H9 (cell line): ENCODE data around the gene AKR7A2. TPM values are rescaled to one million over a fixed set of nuclear protein-coding genes. Genes with fewer than 3 reads are reported as not detected.

Source experiments
- DNase-seq: peaks from one replicate; pipeline ENCODE4 v3.0.0-alpha.2; 2017
- H2AFZ ChIP-seq: one replicate; pipeline ENCODE4 v1.6.1; 2013; ENCODE audit warnings: mild to moderate bottlenecking, low read length, control low read depth, moderate library complexity
- H2AK5ac ChIP-seq: 2 replicates; pipeline ENCODE4 v1.6.1; 2013; ENCODE audit warnings: low read length, control low read depth, mixed read lengths; ENCODE audit not compliant: insufficient read length
- H2BK120ac ChIP-seq: one replicate; pipeline ENCODE4 v1.6.1; 2013; ENCODE audit warnings: low read depth, mild to moderate bottlenecking, low read length, control low read depth, inconsistent platforms; ENCODE audit not compliant: poor library complexity, severe bottlenecking
- H2BK12ac ChIP-seq: 2 replicates; pipeline ENCODE4 v1.6.1; 2013; ENCODE audit warnings: low read length, control low read depth, mixed read lengths, low read depth; ENCODE audit not compliant: insufficient read length
- H2BK15ac ChIP-seq: 2 replicates; pipeline ENCODE4 v1.6.1; 2013; ENCODE audit warnings: low read depth, low read length, control low read depth
- H2BK20ac ChIP-seq: one replicate; pipeline ENCODE4 v1.6.1; 2013; ENCODE audit warnings: low read depth, mild to moderate bottlenecking, low read length, control low read depth, inconsistent platforms; ENCODE audit not compliant: poor library complexity, severe bottlenecking
- H2BK5ac ChIP-seq: 2 replicates; pipeline ENCODE4 v1.6.1; 2013; ENCODE audit warnings: low read length, control low read depth, mixed read lengths; ENCODE audit not compliant: insufficient read length
- H3K14ac ChIP-seq: 2 replicates; pipeline ENCODE4 v1.6.1; 2013; ENCODE audit warnings: low read length, control low read depth; ENCODE audit not compliant: insufficient read depth
- H3K18ac ChIP-seq: 2 replicates; pipeline ENCODE4 v1.6.1; 2013; ENCODE audit warnings: low read depth, mild to moderate bottlenecking, mixed read lengths, low read length, control low read depth; ENCODE audit not compliant: insufficient read length
- H3K23ac ChIP-seq: 2 replicates; pipeline ENCODE4 v1.6.1; 2013; ENCODE audit warnings: low read length, control low read depth, mixed read lengths, low read depth; ENCODE audit not compliant: insufficient read length
- H3K23me2 ChIP-seq: 2 replicates; pipeline ENCODE4 v1.6.1; 2013; ENCODE audit warnings: low read depth, mild to moderate bottlenecking, mixed read lengths, low read length, control low read depth; ENCODE audit not compliant: insufficient read length, poor library complexity, severe bottlenecking
- H3K27ac ChIP-seq: 2 replicates; pipeline ENCODE4 v1.5.1; 2013; ENCODE audit warnings: low read length, control low read depth, mixed read lengths, low read depth; ENCODE audit not compliant: insufficient read length
- H3K27me3 ChIP-seq: 2 replicates; pipeline ENCODE4 v1.6.1; 2013; ENCODE audit warnings: low read length, control low read depth, inconsistent platforms; ENCODE audit not compliant: insufficient read depth
- H3K4ac ChIP-seq: 2 replicates; pipeline ENCODE4 v1.6.1; 2013; ENCODE audit warnings: low read depth, mild to moderate bottlenecking, control low read depth, inconsistent platforms, low read length, moderate library complexity
- H3K4me1 ChIP-seq: 2 replicates; pipeline ENCODE4 v1.6.1; 2013; ENCODE audit warnings: low read length, control low read depth, inconsistent platforms; ENCODE audit not compliant: insufficient read depth
- H3K4me2 ChIP-seq: 2 replicates; pipeline ENCODE4 v1.6.1; 2013; ENCODE audit warnings: low read length, control low read depth, mixed read lengths; ENCODE audit not compliant: insufficient read length, insufficient read depth
- H3K56ac ChIP-seq: 2 replicates; pipeline ENCODE4 v1.6.1; 2013; ENCODE audit warnings: low read depth, mild to moderate bottlenecking, mixed read lengths, low read length, control low read depth; ENCODE audit not compliant: insufficient read length
- H3K79me1 ChIP-seq: 2 replicates; pipeline ENCODE4 v1.6.1; 2013; ENCODE audit warnings: low read depth, mild to moderate bottlenecking, moderate library complexity, low read length, control low read depth, inconsistent platforms; ENCODE audit not compliant: insufficient read depth, poor library complexity, severe bottlenecking
- H3K79me2 ChIP-seq: 2 replicates; pipeline ENCODE4 v1.6.1; 2013; ENCODE audit warnings: low read length, control low read depth, inconsistent platforms; ENCODE audit not compliant: insufficient read depth
- H3K9ac ChIP-seq: 2 replicates; pipeline ENCODE4 v1.6.1; 2013; ENCODE audit warnings: low read length, control low read depth, mixed read lengths; ENCODE audit not compliant: insufficient read length; ENCODE audit errors: extremely low read depth
- H3K9me3 ChIP-seq: one replicate; pipeline ENCODE4 v1.6.1; 2013; ENCODE audit warnings: low read depth, low read length, inconsistent platforms; ENCODE audit not compliant: control insufficient read depth
- H3T11ph ChIP-seq: one replicate; pipeline ENCODE4 v1.6.1; 2013; ENCODE audit warnings: mild to moderate bottlenecking, low read length, control low read depth, inconsistent platforms
- H4K20me1 ChIP-seq: one replicate; pipeline ENCODE4 v1.6.1; 2013; ENCODE audit not compliant: control insufficient read depth, insufficient read length, insufficient read depth
- H4K5ac ChIP-seq: 2 replicates; pipeline ENCODE4 v1.6.1; 2013; ENCODE audit warnings: low read depth, mild to moderate bottlenecking, mixed read lengths, low read length, control low read depth; ENCODE audit not compliant: insufficient read length
- H4K8ac ChIP-seq: replicated peaks from 2 replicates; pipeline ENCODE4 v1.6.1; 2013; ENCODE audit warnings: low read length, control low read depth, mixed read lengths, low read depth; ENCODE audit not compliant: insufficient read length
- H4K91ac ChIP-seq: 2 replicates; pipeline ENCODE4 v1.6.1; 2013; ENCODE audit warnings: low read depth, mild to moderate bottlenecking, moderate library complexity, mixed read lengths, low read length, control low read depth; ENCODE audit not compliant: insufficient read length
- H3K27ac Mint-ChIP-seq, 3 experiments: 2 replicates in 2 of 3; 3 replicates in 1 of 3; pipeline ENCODE4 v1.8.0; 2020 to 2021; ENCODE audit warnings: mixed read lengths in 3 of 3, mild to moderate bottlenecking in 1 of 3, moderate library complexity in 1 of 3
- H3K27me3 Mint-ChIP-seq: 2 replicates; pipeline ENCODE4 v1.8.0; 2021; ENCODE audit warnings: low read depth, mild to moderate bottlenecking, moderate library complexity, mixed read lengths
- H3K36me3 Mint-ChIP-seq, 3 experiments: 2 replicates in 2 of 3; 3 replicates in 1 of 3; pipeline ENCODE4 v1.8.0; 2020 to 2021; ENCODE audit warnings: low read depth in 3 of 3, mixed read lengths in 3 of 3; ENCODE audit not compliant: insufficient read depth in 1 of 3
- H3K4me1 Mint-ChIP-seq, 2 experiments: 2 replicates each; pipeline ENCODE4 v1.8.0; 2020; ENCODE audit warnings: mixed read lengths in 2 of 2
- H3K4me3 Mint-ChIP-seq, 2 experiments: 2 replicates in 1 of 2; 3 replicates in 1 of 2; pipeline ENCODE4 v1.8.0; 2020 to 2021; ENCODE audit warnings: mild to moderate bottlenecking in 2 of 2, mixed read lengths in 2 of 2, moderate library complexity in 1 of 2
- H3K9me3 Mint-ChIP-seq, 2 experiments: 2 replicates in 1 of 2; 3 replicates in 1 of 2; pipeline ENCODE4 v1.8.0; 2020; ENCODE audit warnings: mild to moderate bottlenecking in 2 of 2, mixed read lengths in 2 of 2, moderate library complexity in 1 of 2
- CTCF ChIP-seq: fragments of 200-600 bp; sonication (generic); conservative IDR thresholded peaks from 3 replicates; pipeline ENCODE4 v1.8.0; 2021; ENCODE audit warnings: antibody characterized with exemption, mild to moderate bottlenecking
- WGBS: extraction: QIAGEN DNeasy Blood & Tissue Kit; methylation state at CpG from one replicate; pipeline ENCODE4 v1.1.7; 2013; ENCODE audit warnings: missing lambda C conversion rate, low lambda C conversion rate, mixed read lengths; ENCODE audit not compliant: insufficient read length; ENCODE audit errors: extremely low coverage; 5-methylcytosine and 5-hydroxymethylcytosine counted together
- total RNA-seq: library from RNA; stranded (reverse); gene quantifications from 2 replicates; pipeline ENCODE4 v1.2.1, GENCODE V29; 2021

The AKR7A2 gene
- total RNA-seq, 1 experiment from 2014 or later = 50.3 TPM

DNA sequence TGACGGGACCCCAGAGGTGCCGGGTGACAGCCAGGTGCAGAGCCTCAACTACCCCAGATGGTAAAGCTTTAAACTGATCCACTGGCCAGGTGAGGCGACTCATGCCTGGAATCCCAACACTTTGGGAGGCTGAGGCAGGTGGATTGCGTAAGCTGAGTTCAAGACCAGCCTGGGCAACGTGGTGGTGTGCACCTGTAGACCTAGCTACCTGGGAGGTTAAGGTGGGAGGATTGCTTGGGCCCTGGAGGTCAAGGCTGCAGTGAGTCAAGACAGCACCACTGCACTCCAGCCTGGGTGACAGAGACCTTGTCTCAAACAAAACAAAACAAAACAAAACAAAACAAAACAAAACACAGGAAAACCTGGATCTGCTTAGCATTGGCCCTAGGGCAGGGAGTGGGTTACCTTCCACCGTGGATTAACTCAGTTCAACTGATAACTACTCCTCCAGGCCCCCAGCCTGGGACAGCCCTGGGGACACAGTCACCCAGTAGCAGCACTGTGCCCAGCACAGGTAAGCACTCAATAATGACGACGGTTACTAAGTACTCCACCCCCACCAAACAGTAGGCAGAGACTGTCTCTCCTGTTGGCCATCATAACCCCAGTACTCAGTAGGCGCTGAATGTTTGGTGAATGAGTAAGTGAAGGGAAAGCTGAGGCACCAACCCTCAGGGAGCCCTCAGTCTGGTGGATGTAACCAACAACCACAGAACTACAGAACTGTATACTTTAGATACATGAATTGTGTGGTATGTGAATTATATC, 21.8 kb upstream of the AKR7A2 start:
- Mint-ChIP-seq H3K4me1 (peaks cover 11 to 15% of the 10 kb centered on the region in 2 experiments), H3K27ac (no peak overlapping the region), H3K9me3 (no peaks in the 10 kb centered on the region), H3K27me3 (no peaks in the 10 kb centered on the region; the same call in 1 of the 2 replicates), H3K4me3 (no peak overlapping the region; a peak in 1 of 5 replicates), H3K36me3 (peaks cover 0 to 9% (median 0%) of the 10 kb centered on the region in 3 experiments; a peak in 2 of 7 replicates)
- Histone ChIP-seq H2BK120ac (no peak overlapping the region), H4K5ac (no peak overlapping the region), H2BK15ac (no peak overlapping the region), H3K27me3 (no peaks in the 10 kb centered on the region), H2BK12ac (no peak overlapping the region), H3K23me2 (no peaks in the 10 kb centered on the region), H3K27ac (no peak overlapping the region), H3K79me2 (no peaks in the 10 kb centered on the region), H4K91ac (no peak overlapping the region), H4K20me1 (no peaks in the 10 kb centered on the region), H2AFZ (no peak overlapping the region), H3K4me2 (no peak overlapping the region), H3K4me1 (no peaks in the 10 kb centered on the region), H3T11ph (no peak overlapping the region), H2BK5ac (no peak overlapping the region), H3K56ac (no peak overlapping the region), H2AK5ac (no peak overlapping the region), H3K9ac (no peak overlapping the region), H3K4ac (no peak overlapping the region), H3K9me3 (no peaks in the 10 kb centered on the region), H3K23ac (no peak overlapping the region), H3K18ac (no peak overlapping the region), H4K8ac (no peak overlapping the region), H3K14ac (no peak overlapping the region), H2BK20ac (no peak overlapping the region), H3K79me1 (no peaks in the 10 kb centered on the region)
- no peak for DNase-seq
- no CpG with 5 or more reads among the region's 9 CpGs for WGBS
- TF ChIP-seq CTCF = no peak
